HPDE6-E6E7 (cell line): Measurements from ENCODE around the gene GPBP1L1.

Experiments
- DNase-seq: peaks from one replicate; pipeline ENCODE4 v3.0.0; 2011; ENCODE audit warnings: missing footprints; ENCODE audit errors: extremely low spot score

Gene GPBP1L1

DNA sequence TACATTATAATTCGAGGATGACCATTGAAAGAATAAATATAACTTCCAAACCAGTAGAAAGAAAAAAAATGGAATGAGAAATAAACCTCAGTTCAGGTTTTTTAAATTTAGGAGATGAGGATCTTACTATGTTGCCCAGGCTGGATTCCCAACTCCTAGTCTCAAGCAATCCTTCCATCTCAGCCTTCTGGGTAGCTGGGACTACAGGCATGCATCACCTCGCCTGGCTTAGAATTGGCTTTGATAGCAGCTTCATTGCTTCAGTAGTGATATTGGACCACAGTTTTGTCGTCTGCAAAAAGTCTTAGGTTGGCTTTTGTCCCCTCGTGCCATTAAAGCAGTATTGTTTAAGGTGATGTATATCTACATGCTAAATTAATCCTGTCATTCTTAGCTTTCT lies 99.6 kb downstream of the GPBP1L1 start:
- no peak for DNase-seq

DNA sequence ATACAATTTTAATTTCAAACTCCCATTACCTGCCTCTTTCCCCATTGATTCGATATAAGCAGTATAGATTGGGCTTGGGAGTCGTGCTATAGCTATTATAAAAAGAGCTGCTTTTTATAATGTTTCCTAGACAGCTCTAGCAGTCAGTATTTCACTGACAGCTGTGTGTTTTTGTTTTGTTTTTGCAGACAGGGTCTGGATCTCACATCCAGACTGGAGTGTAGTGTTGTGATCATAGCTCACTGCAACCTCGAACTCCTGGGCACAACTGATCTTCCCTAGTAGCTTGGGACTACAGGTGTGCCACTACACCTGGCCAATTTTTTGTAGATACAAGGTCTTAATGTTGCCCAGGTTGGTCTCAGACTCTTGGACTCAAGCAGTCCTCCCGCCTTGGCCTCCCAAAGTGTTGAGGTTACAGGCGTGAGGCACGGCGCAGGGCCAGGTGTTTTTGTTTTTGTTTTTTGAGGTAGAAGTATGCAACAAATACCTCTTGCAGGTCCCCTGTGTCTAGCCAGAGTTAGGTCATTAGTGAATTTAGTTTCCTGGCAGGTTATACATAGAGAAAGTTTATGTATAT lies 100.7 kb downstream of the GPBP1L1 start:
- DNase-seq = no peak

DNA sequence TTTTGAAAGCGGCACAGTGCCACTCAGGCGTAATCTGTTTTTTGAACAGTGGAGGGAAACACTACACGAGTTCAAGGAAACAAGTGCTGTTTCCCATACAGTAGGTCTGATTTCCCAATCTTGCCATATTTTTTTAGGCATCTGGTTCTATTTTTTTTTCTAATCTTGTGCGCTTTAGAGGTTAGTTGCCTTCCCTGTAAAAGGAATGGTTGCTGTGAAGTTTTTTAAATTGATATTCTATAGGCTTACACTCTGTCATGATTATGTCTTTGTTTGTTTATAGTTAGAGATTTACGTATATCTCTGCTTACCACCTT lies 101.3 kb downstream of the GPBP1L1 start:
- no peak for DNase-seq

DNA sequence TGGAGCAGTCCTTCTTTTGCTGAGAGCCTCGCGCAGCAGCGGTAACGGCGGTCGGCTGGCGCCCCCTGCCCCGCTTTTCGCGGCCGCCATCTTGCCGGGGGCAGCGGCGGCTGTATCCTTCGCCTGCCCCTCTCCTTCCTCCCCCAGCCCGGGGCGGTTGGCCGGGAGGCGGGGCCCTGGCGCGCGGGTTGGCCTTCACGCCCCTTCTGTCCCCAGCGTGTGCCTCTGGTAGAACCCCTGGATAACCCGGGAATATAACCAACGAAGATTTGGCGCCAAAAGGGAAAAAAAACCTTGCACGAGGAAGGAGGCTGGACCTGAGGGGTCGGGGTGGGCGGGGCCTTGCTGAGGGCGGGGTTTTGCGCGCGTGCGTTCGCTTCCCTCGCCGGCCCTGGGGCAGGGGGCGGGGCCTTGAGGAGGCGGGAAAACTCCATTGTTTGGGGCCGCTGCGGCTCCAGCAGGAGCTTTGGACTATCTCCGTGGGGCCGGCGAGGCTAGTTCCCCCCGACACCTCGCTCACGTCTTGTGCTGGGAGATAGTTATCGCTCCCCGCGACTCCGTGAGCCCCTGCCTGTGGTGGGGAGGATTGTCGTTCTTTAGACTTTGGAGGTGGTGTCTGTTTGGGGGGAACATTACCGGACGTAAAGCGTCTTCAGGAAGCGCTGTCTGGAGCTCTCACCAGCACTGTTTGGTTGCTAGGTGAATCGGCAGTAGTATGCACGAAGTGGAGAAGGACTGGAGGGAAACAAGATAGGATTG lies 101.8 kb downstream of the GPBP1L1 start:
- peak; percentile 86 for DNase-seq

GRCh38 chr1:45583666-45584350 lies 102.5 kb downstream of the GPBP1L1 start, which contains the start of gene NASP:
Gene NASP (plus strand): TSS chr1:45584041. CDS start chr1:45584147, 106 bp downstream.
- peak; percentile 83 for DNase-seq

DNA sequence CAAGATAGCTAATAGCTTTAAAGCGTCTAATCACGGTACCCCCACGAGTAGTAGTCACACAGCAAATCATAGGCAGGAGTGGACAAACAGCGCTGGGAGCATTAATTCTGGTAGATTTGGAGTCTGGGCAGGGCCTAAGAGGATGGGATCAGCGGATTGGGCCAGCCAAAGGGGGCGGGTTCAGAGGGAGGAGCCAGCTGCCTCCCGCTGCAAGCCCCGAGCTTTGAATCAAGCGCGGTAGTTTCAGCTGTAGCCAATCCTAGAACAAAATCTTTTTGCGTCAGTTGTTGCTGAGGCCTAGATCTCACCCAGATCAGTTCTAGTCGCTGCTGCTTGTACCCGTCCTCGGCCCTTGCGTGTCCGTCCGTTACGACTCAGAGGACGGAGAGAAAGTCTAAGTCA lies 103.1 kb downstream of the GPBP1L1 start:
- peak; percentile 100 for DNase-seq
